HTERT RPE-1 (cell line): Measurements from ENCODE around the gene IQSEC3.

Experiments used
- in situ Hi-C: fragments of 300-500 bp; cut with MboI; formaldehyde crosslinking; loops from 4 replicates; pipeline ENCODE4 v1.14.3; 2020; ENCODE audit warnings: low sequenced_read_pairs

IQSEC3 gene

GRCh38 chr12:138171-138897, 71.8 kb downstream of the IQSEC3 start:
- in situ Hi-C loops = no loop called here

DNA sequence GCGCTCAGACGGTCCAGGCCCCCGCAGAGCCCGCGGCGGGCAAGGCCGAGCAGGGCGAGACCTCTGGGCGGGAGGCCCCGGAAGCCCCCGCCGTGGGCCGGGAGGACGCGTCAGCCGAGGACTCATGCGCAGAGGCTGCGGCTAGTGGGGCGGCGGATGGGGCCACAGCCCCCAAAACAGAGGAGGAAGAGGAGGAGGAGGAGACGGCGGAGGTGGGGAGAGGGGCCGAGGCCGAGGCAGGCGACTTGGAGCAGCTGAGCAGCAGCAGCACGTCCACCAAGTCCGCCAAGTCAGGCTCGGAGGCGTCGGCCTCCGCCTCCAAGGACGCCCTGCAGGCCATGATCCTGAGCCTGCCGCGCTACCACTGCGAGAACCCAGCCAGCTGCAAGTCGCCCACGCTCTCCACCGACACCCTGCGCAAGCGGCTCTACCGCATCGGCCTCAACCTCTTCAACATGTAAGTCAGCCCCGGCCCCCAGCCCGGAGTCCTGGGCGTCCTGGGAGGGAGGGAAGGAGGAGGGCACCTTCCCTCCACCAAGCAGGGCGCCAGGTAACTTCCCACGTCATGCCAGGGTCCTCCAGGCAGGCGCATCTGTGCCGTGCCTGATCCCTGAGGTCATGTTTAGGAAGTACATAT, 72.4 kb downstream of the IQSEC3 start:
- in situ Hi-C loops = no loop called here

DNA sequence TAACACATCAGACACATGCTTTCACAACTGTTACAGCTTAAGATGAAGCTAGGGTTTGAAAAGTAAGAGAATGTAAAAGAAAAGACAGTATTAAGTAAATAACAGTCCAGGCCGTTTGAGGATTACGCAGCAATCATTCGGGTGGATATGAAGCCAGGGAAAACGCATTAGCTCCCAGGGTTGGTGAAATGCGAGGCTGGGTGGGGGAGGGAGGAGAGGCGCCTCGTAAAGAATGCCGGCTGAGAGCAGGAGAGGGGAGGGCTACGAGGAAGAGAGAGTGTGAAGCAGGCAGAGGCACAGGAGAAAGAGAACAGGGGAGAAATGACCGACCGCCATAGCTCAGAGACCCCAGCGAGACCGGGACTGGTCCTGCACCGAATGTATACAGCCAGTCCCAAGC, 73.0 kb downstream of the IQSEC3 start:
- in situ Hi-C loops = no loop called here

- in situ Hi-C loops = no loop called here
Measured at GRCh38 chr12:140162-140561, 73.6 kb downstream of the IQSEC3 start.

DNA sequence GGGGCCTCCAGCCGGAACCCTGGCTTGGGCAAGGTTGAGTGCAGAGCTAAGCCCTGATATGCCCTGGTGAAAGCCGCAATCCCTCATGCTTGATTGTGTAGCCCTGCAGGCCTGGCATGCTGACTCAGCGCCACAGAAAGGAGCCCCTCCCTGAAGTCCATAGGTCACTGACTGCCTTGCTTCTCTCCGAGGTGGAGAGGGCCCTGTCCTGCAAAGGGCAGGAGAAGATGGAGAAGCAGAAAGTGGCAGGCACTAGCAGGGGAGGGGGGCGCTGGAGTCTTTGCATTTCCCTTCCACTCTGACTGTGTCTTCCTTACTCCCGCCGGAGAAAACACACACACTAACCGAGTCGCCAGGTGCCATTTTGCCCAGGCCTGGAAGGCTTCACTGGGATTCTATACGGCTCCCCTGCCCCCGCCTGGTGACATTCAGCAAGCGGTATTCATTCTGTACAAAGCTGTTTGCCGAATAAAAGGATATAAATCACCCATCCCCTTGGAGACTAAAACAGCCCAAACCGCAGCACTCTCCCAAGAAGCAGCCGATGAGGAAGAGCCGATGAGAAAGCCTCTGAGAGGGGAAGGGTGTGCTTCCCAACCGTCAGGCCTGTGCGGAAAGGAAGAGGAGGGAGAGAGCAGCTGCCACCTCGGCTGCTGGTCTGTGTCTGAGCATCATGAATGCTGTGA, 77.5 kb downstream of the IQSEC3 start:
- in situ Hi-C loops = no loop called here

GRCh38 chr12:144650-145284, 78.2 kb downstream of the IQSEC3 start:
- in situ Hi-C loops = no loop called here

DNA sequence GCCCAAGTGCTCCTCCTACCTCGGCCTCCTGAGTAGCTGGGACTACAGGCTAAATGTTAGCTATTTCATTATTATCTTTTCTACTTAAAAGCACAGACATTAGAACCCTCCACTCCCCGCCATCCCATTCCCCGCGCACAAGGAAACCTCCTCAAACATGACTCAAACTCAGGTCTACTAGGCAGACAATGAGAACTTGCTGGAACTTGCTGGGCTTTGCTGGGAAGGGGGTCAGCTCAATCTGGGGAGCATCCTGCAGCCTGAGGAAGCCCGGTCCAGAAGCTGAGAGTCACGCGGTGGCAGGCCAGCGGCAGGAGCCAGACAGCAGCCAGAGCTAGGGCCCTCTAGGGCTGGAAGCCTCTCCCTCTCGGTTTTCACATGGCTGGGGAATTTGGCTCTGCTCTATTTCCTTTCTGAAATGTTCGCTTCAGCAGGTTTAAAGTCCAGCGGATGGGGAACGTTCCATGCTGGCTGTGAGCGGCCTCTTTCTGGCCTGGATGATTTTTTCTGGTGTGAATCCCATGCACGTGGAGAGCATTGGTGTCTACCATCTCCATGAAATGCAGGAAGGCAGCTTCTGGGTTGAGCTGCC, 78.9 kb downstream of the IQSEC3 start:
- in situ Hi-C loops = no loop called here

DNA sequence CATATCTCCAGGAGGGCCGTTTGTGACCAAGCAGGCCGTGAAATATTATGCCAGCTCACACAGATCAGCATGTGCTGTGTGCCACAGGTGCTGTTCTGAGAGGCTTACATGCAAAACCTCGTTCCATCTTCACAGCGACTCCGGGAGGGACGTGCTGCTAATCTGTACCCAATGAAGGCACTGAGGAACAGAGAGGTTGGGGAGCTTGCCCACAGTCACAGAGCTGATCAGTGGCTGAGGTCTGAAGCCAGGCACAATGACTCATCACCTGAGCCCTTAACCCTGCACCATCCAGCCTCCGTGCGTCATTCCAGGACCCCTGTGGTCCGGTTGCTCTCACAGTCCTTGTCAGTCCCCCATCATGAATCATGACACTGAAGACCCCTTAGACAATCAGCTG, 80.7 kb downstream of the IQSEC3 start:
- in situ Hi-C loops = no loop called here

- in situ Hi-C loops = no loop called here
Measured at GRCh38 chr12:148676-149416, 82.3 kb downstream of the IQSEC3 start.

DNA sequence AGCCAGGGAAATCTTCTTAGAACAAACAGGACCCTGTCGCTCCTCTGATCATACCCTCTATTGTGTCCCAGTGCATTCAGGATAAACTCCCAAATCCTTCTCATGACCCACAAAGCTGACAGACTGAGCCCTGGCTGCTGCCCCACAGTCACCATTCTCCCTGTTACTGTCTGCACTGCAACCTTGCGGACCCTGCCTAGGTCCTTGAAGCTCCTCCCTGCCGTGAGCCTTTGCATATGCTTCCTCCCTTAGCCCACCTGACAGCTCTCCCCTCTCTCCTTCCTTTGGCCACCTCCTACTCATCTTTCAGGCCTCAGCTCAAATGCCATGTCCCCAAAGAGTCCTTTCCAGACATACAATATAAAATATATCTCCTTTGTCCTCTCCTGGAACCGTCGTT, 85.0 kb downstream of the IQSEC3 start:
- in situ Hi-C loops = no loop called here

- in situ Hi-C loops = no loop called here
Measured at GRCh38 chr12:152440-152839, 85.9 kb downstream of the IQSEC3 start.

GRCh38 chr12:153080-153746, 86.6 kb downstream of the IQSEC3 start:
- in situ Hi-C loops = no loop called here

DNA sequence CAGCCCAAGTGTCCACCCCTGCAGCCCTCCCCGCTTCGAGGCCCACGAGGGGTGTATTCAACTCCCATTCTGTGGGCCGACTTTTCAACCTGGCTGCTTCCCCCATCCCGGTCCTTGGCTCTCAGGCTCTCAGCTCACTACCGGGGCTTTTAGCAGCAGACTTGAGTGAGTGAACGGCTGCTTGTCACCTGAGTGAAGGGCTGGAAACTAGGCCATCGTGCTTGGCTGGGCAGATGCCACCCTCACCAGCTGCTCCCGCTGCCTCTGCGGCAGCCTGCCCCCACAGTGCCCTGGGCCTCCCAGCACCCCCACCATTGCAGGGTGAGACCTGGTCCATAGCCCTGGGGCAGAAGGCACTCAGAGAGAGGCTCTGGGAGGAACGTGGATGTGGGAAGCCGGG, 87.5 kb downstream of the IQSEC3 start:
- in situ Hi-C loops = no loop called here

DNA sequence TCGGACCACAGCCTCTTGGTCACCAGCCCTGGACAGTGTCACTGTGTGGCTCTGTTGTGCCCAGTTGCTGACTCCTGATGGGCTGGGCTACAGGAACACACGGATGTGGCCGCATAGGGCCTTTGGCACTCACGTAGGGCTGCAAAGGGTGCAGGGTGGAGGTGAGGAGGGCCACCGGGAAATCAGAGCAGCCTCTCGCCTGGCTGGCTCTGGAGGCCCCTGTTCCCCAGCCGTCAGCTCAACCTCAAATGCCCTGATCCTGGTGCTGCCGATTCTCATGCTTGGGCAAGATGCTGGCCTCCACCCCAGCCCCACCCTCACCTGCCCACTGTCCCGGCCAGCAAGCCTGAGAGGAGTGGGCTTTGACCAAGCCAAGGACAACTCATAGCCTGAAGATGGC, 88.4 kb downstream of the IQSEC3 start:
- in situ Hi-C loops = no loop called here

DNA sequence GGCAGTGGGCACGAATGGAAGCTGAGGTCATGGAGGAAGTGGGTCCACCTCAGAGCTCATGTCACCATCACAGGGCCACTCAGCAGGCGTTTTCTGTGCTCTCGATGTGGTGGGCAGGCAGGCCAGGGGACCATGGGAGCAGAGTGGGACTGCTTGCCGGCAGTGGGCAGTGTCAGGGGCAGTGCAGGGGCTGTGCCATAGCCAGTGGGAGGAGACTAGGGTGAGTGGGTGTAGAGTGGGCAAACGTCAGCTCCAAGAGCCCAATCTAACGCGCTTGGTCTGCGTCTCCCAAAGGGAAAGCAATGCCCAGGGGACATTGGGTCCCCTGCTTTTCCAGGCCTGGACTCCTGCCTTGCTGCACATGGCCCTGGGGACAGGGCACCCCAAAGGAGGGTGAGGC, 89.1 kb downstream of the IQSEC3 start:
- in situ Hi-C loops = no loop called here

DNA sequence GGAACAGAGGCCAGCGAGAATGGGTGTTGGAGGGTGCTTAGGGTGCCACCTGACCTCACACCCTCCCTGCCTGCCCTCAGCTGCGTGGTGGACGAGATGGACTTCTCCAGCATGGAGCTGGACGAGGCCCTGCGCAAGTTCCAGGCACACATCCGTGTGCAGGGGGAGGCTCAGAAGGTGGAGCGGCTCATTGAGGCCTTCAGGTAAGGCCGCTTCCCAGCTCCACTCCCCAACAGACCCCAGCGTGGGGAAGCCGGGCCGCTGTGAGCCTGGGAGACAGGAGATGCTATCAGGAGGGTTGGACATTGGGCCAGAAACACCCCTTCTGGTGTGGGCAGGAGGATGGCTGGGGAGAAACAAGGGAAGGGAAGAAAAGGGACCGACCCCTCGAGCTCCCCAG, 90.4 kb downstream of the IQSEC3 start:
- in situ Hi-C loops = no loop called here

DNA sequence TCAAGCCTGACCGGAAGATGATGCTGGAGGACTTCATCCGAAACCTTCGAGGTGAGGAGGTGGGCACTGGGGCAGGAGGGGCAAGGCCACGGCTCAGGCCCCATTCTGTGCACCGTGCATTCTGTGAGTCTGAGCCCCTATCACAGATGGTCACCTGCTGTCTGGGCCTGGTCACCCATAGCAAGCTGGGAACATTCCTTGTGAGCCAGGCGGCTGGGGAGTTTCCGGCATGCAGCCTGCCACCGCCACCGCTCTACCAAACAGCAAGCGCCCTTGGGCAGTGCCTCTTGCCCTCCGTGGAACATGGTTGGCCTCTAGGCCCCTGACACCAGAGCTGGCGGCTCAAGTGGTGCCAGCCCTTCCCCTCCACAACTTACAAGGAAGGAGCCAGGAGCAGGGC, 91.1 kb downstream of the IQSEC3 start:
- in situ Hi-C loops = no loop called here

DNA sequence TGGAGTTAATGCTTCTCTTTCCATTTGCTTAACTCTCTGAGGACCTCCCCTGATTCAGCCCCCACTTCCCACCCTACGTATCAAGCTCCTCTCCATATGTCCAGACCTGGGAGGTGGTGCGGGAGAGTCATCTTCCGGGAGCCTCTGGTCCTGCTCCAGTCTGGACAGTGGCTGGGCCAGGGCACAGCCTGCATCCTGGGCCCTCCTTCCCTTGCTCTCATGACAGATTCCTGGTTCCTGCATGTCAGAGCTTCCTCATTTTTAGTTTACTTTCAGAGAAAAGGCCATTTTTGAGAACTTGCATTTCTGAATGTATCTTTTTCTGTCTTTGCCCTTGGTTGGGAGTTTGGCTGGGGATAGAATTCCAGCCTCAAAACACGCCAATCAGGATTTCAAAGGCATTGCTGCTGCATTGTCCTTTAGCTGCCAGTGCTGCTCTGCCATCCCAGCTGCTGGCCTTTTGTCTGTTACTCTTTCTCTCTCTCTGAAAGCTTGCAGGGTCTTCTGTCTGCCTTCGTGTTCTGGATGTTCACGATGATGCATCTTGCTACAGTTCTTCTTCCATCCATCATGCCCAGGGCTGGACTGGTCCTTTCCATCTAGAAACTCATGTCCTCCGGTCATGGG, 92.7 kb downstream of the IQSEC3 start:
- in situ Hi-C loops = no loop called here

DNA sequence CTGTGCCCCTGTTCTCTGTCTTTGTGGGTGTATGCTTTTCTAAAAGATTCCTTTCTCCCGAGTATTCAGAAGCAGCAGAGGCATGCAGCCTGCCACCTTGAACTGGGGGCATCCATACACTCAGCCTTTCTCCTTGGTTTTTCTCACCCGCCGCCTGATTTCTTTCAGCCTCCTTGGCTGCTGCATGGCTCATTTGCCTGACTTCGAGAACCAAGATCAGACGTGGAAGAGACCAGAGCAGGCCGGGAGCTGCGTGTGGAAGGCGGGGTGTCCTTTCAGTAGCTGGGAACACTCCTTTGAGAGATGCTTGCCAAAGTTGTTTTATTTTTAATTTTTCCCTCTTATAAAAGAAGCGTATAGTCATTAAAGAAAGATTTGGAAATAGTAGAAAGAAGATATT, 94.3 kb downstream of the IQSEC3 start:
- in situ Hi-C loops = no loop called here

DNA sequence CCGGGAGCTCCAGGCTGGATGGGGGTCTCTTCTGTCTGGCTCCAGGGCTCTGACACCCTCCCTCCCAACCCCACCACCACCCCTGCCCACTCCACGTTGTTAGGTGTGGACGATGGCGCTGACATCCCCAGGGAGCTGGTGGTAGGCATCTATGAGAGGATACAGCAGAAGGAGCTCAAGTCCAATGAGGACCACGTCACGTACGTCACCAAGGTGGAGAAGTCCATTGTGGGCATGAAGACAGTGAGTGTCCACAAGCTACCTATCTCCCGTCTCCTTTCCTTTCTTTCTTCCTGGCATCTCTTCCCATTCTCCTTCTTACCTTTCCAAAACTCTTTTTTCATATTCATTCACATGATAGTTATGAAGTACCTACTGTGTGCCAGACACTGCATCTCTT, 95.3 kb downstream of the IQSEC3 start:
- in situ Hi-C loops = no loop called here
